Right lobe of liver (tissue), 4 donors: Measurements from ENCODE around the gene CACNA2D2.

Experiments
- POLR2A ChIP-seq: fragments of 450-650 bp; IDR thresholded peaks from one replicate; pipeline ENCODE4 v1.6.1; 2017; ENCODE audit warnings: antibody characterized with exemption, mild to moderate bottlenecking
- TF ChIP-seq, protein P1 (sequence below), 4 donors: fragments of 200-600 bp in 3 of 4; fragments of 450-650 bp in 1 of 4; IDR thresholded peaks; one replicate each; pipeline versions ENCODE4 v1.5.1 to v1.8.0; 2016 to 2022; ENCODE audit warnings: antibody characterized with exemption in 4 of 4, mild to moderate bottlenecking in 2 of 4
- donor health status: DM: no; HTN: no; CAD: no.
- donor health status: DM: no; HTN: no; CAD: no.
- donor health status: DM: no; HTN: yes; CAD: no.

- TF ChIP-seq, protein P1, sequence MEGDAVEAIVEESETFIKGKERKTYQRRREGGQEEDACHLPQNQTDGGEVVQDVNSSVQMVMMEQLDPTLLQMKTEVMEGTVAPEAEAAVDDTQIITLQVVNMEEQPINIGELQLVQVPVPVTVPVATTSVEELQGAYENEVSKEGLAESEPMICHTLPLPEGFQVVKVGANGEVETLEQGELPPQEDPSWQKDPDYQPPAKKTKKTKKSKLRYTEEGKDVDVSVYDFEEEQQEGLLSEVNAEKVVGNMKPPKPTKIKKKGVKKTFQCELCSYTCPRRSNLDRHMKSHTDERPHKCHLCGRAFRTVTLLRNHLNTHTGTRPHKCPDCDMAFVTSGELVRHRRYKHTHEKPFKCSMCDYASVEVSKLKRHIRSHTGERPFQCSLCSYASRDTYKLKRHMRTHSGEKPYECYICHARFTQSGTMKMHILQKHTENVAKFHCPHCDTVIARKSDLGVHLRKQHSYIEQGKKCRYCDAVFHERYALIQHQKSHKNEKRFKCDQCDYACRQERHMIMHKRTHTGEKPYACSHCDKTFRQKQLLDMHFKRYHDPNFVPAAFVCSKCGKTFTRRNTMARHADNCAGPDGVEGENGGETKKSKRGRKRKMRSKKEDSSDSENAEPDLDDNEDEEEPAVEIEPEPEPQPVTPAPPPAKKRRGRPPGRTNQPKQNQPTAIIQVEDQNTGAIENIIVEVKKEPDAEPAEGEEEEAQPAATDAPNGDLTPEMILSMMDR (IDR thresholded peaks at IDR 0.05), result no peak
- TF ChIP-seq POLR2A, result no peak
Measured at GRCh38 chr3:50483374-50483773, 20.1 kb downstream of the CACNA2D2 start.
